ENCODE data around the gene DBT. TPM values are rescaled to one million over a fixed set of nuclear protein-coding genes. Genes with fewer than 3 reads are reported as not detected.
A peak's percentile ranks its signal among the peaks of the same experiment; 100 is the strongest.
"Not testable (repeated sequence)": the region's sequence is repeated elsewhere in the genome, so short reads cannot be mapped to it uniquely, and the experiment has no call there.

DBT gene
- 9.0 and 13.7 TPM in 2 replicates for total RNA-seq (ENCODE audit: low replicate concordance)

GRCh38 chr1:100249537-100250257 lies at the start of gene DBT:
Gene DBT (minus strand): TSS chr1:100249834. CDS start chr1:100249820, 14 bp downstream.
- peak within 1 kb of the TSS; percentile 65 for H3K4me3 Mint-ChIP-seq
- H3K27ac Mint-ChIP-seq: no peak within 1 kb of the TSS
- H3K27me3 Mint-ChIP-seq (ENCODE audit: insufficient read depth, low read depth): no peaks in the 10 kb centered on the region
- H3K4me1 Mint-ChIP-seq: peaks cover 6% of the 10 kb centered on the region
- TF ChIP-seq CTCF (IDR thresholded peaks at IDR 0.05) (no peak), EZH2 (IDR thresholded peaks at IDR 0.05) (no peak), EZH2phosphoT487 (IDR thresholded peaks at IDR 0.05) (no peak)
- no peaks in the 10 kb centered on the region for H3K36me3 Mint-ChIP-seq
- H3K9me3 Mint-ChIP-seq: no peaks in the 10 kb centered on the region
- peak within 1 kb of the TSS; percentile 80 for H3K4me3 ChIP-seq
- no peaks in the 10 kb centered on the region for H3K9me3 ChIP-seq (ENCODE audit: low read depth)
- H3K27ac ChIP-seq: peak within 1 kb of the TSS; percentile 24
- H3K4me1 ChIP-seq: peaks cover 4% of the 10 kb centered on the region
- H3F3A ChIP-seq (ENCODE audit: low read depth): no peaks in the 10 kb centered on the region
- DNase-seq (ENCODE audit: low spot score): peak; percentile 99
- peak within 1 kb of the TSS; percentile 78 for H2AFZ ChIP-seq (replicated peaks)
- no peaks in the 10 kb centered on the region for H3K27me3 ChIP-seq
- no peaks in the 10 kb centered on the region for H4K20me1 ChIP-seq (ENCODE audit: low read depth)
- H3K36me3 ChIP-seq: no peaks in the 10 kb centered on the region
- H3K4me2 ChIP-seq: peak within 1 kb of the TSS; percentile 91
- peaks cover 48% of the 10 kb centered on the region for H3K79me2 ChIP-seq (ENCODE audit: low read depth)
- H3K9ac ChIP-seq: peak within 1 kb of the TSS; percentile 83

- Mint-ChIP-seq H3K9me3 (no peaks in the 10 kb centered on the region), H3K4me3 (no peak overlapping the region), H3K36me3 (no peaks in the 10 kb centered on the region), H3K27me3 (ENCODE audit: insufficient read depth, low read depth) (peaks cover 2% of the 10 kb centered on the region), H3K4me1 (no peaks in the 10 kb centered on the region), H3K27ac (no peak overlapping the region)
- peaks cover 34% of the 10 kb centered on the region for H3F3A ChIP-seq (ENCODE audit: low read depth)
- H3K79me2 ChIP-seq (ENCODE audit: low read depth): no peaks in the 10 kb centered on the region
- DNase-seq (ENCODE audit: low spot score): no peak
- peak overlapping the region; percentile 45 for H3K27ac ChIP-seq
- H3K27me3 ChIP-seq: no peaks in the 10 kb centered on the region
- H3K9ac ChIP-seq: no peak overlapping the region
- peak overlapping the region; percentile 36 for H3K4me2 ChIP-seq
- H2AFZ ChIP-seq (replicated peaks): no peak overlapping the region
- H3K4me3 ChIP-seq: no peak overlapping the region
- H3K4me1 ChIP-seq: peaks cover 44% of the 10 kb centered on the region
- TF ChIP-seq EZH2 (IDR thresholded peaks at IDR 0.05) (no peak), CTCF (IDR thresholded peaks at IDR 0.05) (no peak), EZH2phosphoT487 (IDR thresholded peaks at IDR 0.05) (no peak)
- no peaks in the 10 kb centered on the region for H4K20me1 ChIP-seq (ENCODE audit: low read depth)
- H3K9me3 ChIP-seq (ENCODE audit: low read depth): no peaks in the 10 kb centered on the region
- H3K36me3 ChIP-seq: no peaks in the 10 kb centered on the region
Measured at GRCh38 chr1:100298512-100298911, 48.9 kb upstream of the DBT start.

- H3K9ac ChIP-seq; H3K36me3 ChIP-seq; H2AFZ ChIP-seq (replicated peaks); H3K4me3 Mint-ChIP-seq; H3K4me3 ChIP-seq; H3K4me1 Mint-ChIP-seq; H3K27me3 ChIP-seq; H3K36me3 Mint-ChIP-seq; H3K27ac ChIP-seq; H3K79me2 ChIP-seq (ENCODE audit: low read depth); H3K9me3 ChIP-seq (ENCODE audit: low read depth); DNase-seq (ENCODE audit: low spot score); H3K27me3 Mint-ChIP-seq (ENCODE audit: insufficient read depth, low read depth); H3K9me3 Mint-ChIP-seq; H3K4me2 ChIP-seq; H4K20me1 ChIP-seq (ENCODE audit: low read depth); H3K27ac Mint-ChIP-seq: not testable (repeated sequence)
- Histone ChIP-seq H3K4me1 (peaks cover 44% of the 10 kb centered on the region), H3F3A (ENCODE audit: low read depth) (peaks cover 38% of the 10 kb centered on the region)
Measured at GRCh38 chr1:100296997-100297396, 47.4 kb upstream of the DBT start.

GRCh38 chr1:100296140-100296539 lies 46.5 kb upstream of the DBT start:
- Mint-ChIP-seq H3K9me3 (no peaks in the 10 kb centered on the region), H3K4me3 (no peak overlapping the region), H3K27me3 (ENCODE audit: insufficient read depth, low read depth) (peaks cover 2% of the 10 kb centered on the region), H3K27ac (no peak overlapping the region), H3K36me3 (peaks cover 7% of the 10 kb centered on the region), H3K4me1 (no peaks in the 10 kb centered on the region)
- Histone ChIP-seq H3F3A (ENCODE audit: low read depth) (peaks cover 30% of the 10 kb centered on the region), H3K27me3 (no peaks in the 10 kb centered on the region), H3K9me3 (ENCODE audit: low read depth) (no peaks in the 10 kb centered on the region), H3K79me2 (ENCODE audit: low read depth) (no peaks in the 10 kb centered on the region), H2AFZ (replicated peaks) (no peak overlapping the region), H4K20me1 (ENCODE audit: low read depth) (no peaks in the 10 kb centered on the region), H3K27ac (no peak overlapping the region), H3K36me3 (peaks cover 8% of the 10 kb centered on the region), H3K4me1 (peaks cover 38% of the 10 kb centered on the region), H3K9ac (no peak overlapping the region), H3K4me2 (no peak overlapping the region), H3K4me3 (no peak overlapping the region)
- TF ChIP-seq EZH2 (IDR thresholded peaks at IDR 0.05): no peak
- TF ChIP-seq CTCF (IDR thresholded peaks at IDR 0.05): no peak
- TF ChIP-seq EZH2phosphoT487 (IDR thresholded peaks at IDR 0.05): no peak
- no peak for DNase-seq (ENCODE audit: low spot score)
